C4-2B (cell line): ENCODE measurements around the gene RCSD1.

ENCODE experiments used
- ZFX ChIP-seq: fragments of 450-650 bp; IDR thresholded peaks from 2 replicates; pipeline ENCODE4 v1.6.1; 2017
- TF ChIP-seq, protein P1 (sequence below): fragments of 450-650 bp; conservative IDR thresholded peaks from 2 replicates; pipeline ENCODE4 v1.5.1; 2017; ENCODE audit warnings: mild to moderate bottlenecking

DNA sequence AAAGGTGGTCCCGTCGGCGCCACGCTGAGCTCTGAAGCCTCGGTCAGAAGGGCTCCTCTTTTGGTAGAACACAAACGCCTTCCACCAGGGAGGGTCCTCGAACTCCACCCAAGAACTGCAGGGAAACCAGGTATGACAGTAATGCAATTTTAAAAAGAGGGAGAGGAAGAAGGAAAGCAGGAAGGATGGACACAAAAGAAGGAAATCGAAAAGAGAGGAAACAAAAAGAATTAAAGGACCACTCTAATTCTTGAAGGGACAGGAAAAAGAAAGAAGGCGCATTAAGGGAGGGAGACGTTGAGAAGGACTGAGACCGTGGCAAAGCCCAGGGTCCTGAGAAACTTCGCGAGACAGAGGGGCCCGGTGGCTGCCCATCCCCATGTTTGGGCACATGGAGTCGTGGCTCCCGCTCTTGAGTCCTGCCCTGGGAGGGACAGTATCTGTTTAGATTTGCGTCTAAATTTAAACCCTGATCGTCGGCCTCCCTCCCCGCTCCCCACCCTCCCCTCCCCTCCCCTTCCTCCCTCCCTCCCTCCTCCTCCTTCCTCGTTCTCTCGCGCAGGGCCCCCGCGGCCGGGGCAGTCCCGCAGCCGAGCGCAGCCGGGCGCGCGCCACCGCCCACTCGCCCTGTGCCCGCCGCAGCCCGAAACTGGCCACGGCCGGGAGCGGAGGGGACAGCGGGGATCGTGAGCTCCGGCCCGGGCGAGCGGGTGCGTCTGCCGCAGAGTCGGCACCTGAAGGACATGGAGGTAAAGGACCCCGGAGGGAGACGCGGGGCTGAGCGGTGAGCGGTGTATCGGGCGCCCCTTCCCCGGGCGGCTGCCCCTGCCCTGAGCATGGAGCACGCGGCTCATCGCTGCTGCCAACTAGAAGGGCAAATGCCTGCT lies at the start of gene RCSD1:
- TF ChIP-seq, protein P1, sequence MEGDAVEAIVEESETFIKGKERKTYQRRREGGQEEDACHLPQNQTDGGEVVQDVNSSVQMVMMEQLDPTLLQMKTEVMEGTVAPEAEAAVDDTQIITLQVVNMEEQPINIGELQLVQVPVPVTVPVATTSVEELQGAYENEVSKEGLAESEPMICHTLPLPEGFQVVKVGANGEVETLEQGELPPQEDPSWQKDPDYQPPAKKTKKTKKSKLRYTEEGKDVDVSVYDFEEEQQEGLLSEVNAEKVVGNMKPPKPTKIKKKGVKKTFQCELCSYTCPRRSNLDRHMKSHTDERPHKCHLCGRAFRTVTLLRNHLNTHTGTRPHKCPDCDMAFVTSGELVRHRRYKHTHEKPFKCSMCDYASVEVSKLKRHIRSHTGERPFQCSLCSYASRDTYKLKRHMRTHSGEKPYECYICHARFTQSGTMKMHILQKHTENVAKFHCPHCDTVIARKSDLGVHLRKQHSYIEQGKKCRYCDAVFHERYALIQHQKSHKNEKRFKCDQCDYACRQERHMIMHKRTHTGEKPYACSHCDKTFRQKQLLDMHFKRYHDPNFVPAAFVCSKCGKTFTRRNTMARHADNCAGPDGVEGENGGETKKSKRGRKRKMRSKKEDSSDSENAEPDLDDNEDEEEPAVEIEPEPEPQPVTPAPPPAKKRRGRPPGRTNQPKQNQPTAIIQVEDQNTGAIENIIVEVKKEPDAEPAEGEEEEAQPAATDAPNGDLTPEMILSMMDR: no peak
- no peak for TF ChIP-seq ZFX
